Neural progenitor cell (in vitro differentiated cells): Measurements from ENCODE around the gene MEX3D.

Experiments used
- EZH2 ChIP-seq: fragments of 200-600 bp; sonication (generic); IDR thresholded peaks from 2 replicates; pipeline ENCODE4 v1.6.1; 2017; ENCODE audit warnings: antibody characterized with exemption, mild to moderate bottlenecking, moderate library complexity
- EZH2phosphoT487 ChIP-seq: fragments of 200-600 bp; sonication (generic); IDR thresholded peaks from 2 replicates; pipeline ENCODE4 v1.6.1; 2017; ENCODE audit warnings: antibody characterized with exemption
- TF ChIP-seq, protein P1 (sequence below): fragments of 200-600 bp; sonication (generic); IDR thresholded peaks from 2 replicates; pipeline ENCODE4 v1.5.1; 2017; ENCODE audit warnings: antibody characterized with exemption, mild to moderate bottlenecking

DNA sequence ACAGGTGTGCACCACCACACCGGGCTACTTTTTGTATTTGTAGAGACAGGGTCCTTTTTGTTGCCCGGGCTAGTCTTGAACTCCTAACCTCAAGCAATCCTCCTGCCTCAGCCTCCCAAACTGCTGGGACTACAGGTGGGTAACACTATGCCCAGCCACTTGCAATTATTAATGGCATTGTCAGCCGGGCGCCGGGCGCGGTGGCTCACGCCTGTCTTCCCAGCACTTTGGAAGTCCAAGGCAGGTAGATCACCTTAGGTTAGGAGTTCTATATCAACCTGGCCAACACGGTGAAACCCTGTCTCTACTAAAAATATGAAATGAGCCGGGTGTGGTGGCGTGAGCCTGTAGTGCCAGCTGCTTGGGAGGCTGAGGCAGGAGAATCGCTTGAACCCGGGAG lies 2.7 kb upstream of the MEX3D start:
- no peak for TF ChIP-seq EZH2phosphoT487
- TF ChIP-seq, protein P1, sequence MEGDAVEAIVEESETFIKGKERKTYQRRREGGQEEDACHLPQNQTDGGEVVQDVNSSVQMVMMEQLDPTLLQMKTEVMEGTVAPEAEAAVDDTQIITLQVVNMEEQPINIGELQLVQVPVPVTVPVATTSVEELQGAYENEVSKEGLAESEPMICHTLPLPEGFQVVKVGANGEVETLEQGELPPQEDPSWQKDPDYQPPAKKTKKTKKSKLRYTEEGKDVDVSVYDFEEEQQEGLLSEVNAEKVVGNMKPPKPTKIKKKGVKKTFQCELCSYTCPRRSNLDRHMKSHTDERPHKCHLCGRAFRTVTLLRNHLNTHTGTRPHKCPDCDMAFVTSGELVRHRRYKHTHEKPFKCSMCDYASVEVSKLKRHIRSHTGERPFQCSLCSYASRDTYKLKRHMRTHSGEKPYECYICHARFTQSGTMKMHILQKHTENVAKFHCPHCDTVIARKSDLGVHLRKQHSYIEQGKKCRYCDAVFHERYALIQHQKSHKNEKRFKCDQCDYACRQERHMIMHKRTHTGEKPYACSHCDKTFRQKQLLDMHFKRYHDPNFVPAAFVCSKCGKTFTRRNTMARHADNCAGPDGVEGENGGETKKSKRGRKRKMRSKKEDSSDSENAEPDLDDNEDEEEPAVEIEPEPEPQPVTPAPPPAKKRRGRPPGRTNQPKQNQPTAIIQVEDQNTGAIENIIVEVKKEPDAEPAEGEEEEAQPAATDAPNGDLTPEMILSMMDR = no peak
- TF ChIP-seq EZH2 = no peak
